GM12891 (cell line): ENCODE measurements around the gene GIT2.

Experiments used
- POLR2A ChIP-seq: IDR thresholded peaks from 2 replicates; pipeline ENCODE4 v1.6.1; 2011; ENCODE audit warnings: low read depth, low read length, control low read depth
- POLR2AphosphoS5 ChIP-seq: IDR thresholded peaks from 2 replicates; pipeline ENCODE4 v1.6.1; 2011; ENCODE audit warnings: low read depth, low read length, control low read depth
- POU2F2 ChIP-seq: IDR thresholded peaks from 2 replicates; pipeline ENCODE4 v1.6.1; 2011; ENCODE audit warnings: low read depth, mild to moderate bottlenecking, control low read depth, low read length, moderate library complexity
- TAF1 ChIP-seq: IDR thresholded peaks from 2 replicates; pipeline ENCODE4 v1.6.1; 2011; ENCODE audit warnings: low read depth, low read length, control low read depth

- TF ChIP-seq TAF1 (no peak), POLR2A (no peak), POU2F2 (no peak), POLR2AphosphoS5 (no peak)
These were observed 27.2 kb upstream of the GIT2 start for GRCh38 chr12:110023059-110023980.
